Measurements from ENCODE around the gene SLC31A2.

The SLC31A2 gene

DNA sequence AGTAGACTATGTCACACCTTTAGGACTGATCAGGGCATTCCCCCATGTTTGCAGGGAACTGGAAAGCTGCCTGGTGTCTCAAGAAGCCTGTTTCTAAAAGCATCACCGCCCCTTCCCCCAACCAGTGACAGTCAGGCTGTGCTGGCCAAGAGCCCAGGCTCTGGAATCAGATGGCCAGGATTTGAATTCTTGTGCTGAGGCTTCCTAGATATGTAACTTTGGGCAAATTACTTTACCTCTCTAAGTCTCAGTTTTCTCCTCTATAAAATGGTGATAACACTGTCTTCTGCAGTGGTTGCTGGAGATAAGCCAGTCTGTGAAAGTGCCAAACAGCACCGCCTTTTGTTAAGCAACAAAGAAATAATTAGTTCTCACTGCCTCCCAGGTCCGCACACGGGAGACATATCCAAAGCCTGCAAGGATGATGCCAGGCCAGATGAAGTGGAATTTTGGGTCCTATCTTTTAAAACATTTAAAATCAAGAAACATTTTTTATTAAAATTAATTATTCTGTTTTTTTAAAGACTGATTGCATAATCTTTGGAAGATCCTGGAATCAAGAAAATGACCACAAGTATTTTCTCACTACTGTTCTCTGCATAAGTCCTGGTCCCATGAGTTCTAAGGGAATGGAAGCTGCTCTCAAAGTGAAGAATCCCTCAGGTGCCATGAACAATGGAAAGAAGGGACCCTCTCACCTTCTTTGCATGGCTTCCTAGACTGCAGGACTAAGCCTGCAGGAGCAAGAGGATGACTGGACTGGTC lies 13.9 kb downstream of the SLC31A2 start:
- TF ChIP-seq, protein P1, sequence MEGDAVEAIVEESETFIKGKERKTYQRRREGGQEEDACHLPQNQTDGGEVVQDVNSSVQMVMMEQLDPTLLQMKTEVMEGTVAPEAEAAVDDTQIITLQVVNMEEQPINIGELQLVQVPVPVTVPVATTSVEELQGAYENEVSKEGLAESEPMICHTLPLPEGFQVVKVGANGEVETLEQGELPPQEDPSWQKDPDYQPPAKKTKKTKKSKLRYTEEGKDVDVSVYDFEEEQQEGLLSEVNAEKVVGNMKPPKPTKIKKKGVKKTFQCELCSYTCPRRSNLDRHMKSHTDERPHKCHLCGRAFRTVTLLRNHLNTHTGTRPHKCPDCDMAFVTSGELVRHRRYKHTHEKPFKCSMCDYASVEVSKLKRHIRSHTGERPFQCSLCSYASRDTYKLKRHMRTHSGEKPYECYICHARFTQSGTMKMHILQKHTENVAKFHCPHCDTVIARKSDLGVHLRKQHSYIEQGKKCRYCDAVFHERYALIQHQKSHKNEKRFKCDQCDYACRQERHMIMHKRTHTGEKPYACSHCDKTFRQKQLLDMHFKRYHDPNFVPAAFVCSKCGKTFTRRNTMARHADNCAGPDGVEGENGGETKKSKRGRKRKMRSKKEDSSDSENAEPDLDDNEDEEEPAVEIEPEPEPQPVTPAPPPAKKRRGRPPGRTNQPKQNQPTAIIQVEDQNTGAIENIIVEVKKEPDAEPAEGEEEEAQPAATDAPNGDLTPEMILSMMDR (IDR thresholded peaks at IDR 0.05; ENCODE audit: low read depth, low read length, missing control alignments) = no peak
- DNase-seq (ENCODE audit: low read depth) = no peak
- H3K4me3 ChIP-seq (ENCODE audit: low read depth, low read length) = no peak overlapping the region

DNA sequence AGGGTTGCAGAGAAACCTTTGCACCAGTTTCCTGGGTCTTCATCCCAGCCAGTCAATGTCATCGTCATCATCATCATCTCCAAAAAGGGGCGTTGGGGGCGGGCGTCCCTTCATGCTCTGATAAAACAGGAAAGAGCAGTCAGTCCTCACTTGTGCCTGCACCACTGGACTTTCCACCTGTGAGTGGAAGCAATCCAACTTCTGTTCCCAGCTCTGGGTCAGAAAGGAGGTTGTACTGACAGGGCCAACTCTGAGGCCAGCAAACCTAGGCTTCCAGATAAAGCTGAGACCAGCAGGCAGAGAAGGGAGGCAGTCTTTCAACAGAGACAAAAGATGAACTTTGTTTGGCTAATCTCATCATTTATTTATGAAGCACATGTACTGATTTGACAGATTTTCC lies 15.2 kb downstream of the SLC31A2 start:
- DNase-seq (ENCODE audit: low read depth) = no peak
- TF ChIP-seq, protein P1 (IDR thresholded peaks at IDR 0.05; ENCODE audit: low read depth, low read length, missing control alignments) = no peak
- H3K4me3 ChIP-seq (ENCODE audit: low read depth, low read length) = no peak overlapping the region

DNA sequence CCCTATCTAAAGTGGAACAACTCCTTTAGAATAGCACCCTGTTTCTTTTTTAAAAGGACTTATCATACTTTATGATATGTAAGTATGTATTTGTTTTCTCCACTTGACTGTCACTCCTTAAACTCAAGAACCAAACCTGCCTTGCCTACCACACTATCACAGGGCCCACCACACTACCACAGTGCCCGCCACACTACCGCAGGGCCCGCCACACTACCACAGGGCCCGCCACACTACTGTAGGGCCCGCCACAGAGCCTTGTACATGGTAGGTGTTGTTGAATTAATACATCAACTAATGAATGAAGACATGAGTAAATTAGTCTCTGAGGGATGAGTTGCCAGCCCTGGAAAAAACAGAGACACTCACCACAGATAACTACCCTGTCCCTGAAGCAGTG lies 18.0 kb downstream of the SLC31A2 start:
- H3K4me3 ChIP-seq (ENCODE audit: low read depth, low read length) = no peak overlapping the region
- DNase-seq (ENCODE audit: low read depth) = no peak
- TF ChIP-seq, protein P1 (IDR thresholded peaks at IDR 0.05; ENCODE audit: low read depth, low read length, missing control alignments) = no peak

DNA sequence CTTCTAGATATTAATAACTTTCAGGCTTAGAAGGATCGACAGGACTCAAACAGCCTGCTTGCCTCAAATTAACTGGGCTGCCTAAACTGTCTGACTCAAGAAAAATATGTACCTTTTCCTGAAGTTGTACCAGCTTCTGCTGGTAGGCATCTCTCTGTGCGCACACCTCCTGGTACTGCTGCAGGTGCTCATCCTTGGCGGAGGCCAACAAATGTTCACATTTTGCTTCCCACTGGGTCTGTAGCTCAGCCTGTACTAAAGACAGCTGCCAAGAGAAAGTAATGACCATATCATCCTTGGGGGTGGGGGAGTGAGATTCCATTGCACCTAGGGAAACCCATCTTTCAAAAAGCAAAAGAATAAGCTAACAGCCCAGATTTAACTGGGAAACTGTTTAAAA lies 22.5 kb downstream of the SLC31A2 start:
- no peak overlapping the region for H3K4me3 ChIP-seq (ENCODE audit: low read depth, low read length)
- no peak for DNase-seq (ENCODE audit: low read depth)
- TF ChIP-seq, protein P1 (IDR thresholded peaks at IDR 0.05; ENCODE audit: low read depth, low read length, missing control alignments) = no peak

DNA sequence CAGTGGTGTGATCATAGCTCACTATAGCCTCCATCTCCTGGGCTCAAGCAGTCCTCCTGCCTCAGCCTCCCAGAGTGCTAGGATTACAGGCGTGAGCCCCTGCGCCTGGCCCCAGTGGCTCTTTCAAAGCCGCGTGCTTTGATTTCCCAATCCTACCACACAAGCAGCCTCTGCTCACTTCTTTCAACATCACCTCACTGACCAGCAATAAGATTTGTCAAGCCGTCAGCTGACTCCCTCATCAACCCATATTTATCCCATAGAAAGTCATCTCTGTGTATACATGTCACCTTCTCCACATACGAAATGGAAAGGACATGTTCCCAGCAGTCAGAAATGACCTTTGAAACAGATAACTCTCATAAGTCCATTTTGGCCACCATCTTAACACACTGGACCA lies 26.0 kb downstream of the SLC31A2 start:
- H3K4me3 ChIP-seq (ENCODE audit: low read depth, low read length) = no peak overlapping the region
- DNase-seq (ENCODE audit: low read depth) = no peak
- TF ChIP-seq, protein P1 (IDR thresholded peaks at IDR 0.05; ENCODE audit: low read depth, low read length, missing control alignments) = no peak

DNA sequence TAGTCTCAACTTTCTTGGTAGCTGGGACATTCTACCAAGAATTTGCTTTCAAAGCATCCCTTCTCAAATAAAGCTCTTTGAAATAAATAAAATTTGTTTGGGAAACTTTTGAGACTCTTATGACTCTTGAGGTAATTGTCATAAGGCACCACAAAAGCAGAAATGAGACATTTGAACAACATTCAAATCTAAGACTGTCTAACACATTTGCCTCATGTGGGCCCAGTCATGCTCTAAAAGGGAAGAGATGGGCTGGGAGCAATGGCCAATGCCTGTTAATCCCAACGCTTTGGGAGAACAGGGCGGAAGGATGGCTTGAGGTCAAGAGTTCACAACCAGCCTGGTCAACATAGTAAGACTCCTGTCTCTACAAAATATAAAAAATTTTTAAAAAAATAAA lies 26.4 kb downstream of the SLC31A2 start:
- no peak overlapping the region for H3K4me3 ChIP-seq (ENCODE audit: low read depth, low read length)
- DNase-seq (ENCODE audit: low read depth) = no peak
- TF ChIP-seq, protein P1 (IDR thresholded peaks at IDR 0.05; ENCODE audit: low read depth, low read length, missing control alignments) = no peak

DNA sequence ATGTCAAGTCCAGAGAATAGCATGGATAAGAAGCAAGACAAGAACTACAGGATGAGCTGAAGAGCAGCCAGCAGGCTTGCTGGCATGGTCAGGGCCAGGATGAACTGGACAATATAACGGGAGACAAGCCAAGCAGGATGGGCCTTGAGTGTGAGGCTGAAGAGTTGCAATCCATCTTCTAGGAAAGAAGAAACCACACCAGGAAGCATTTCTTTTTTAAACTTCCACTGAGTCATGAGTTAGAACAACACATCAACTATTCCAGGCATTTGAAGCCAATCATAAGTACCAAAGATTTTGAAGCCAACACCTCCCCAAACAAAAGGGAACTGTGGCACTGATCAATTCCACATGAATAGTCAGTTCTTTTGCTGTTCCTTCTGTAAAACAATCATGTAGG lies 27.3 kb downstream of the SLC31A2 start:
- DNase-seq (ENCODE audit: low read depth) = no peak
- no peak overlapping the region for H3K4me3 ChIP-seq (ENCODE audit: low read depth, low read length)
- TF ChIP-seq, protein P1 (IDR thresholded peaks at IDR 0.05; ENCODE audit: low read depth, low read length, missing control alignments) = no peak

All from GM12864 (cell line).